HUES48 (cell line): ENCODE results near the gene SCG2.
A peak's percentile ranks its signal among the peaks of the same experiment; 100 is the strongest.

Experiments
- H3K27ac ChIP-seq: one replicate; pipeline ENCODE4 v1.7.0; 2013; ENCODE audit warnings: low read depth, low read length, inconsistent platforms
- H3K27me3 ChIP-seq: 2 replicates; pipeline ENCODE4 v1.6.1; 2013; ENCODE audit warnings: mild to moderate bottlenecking, low read length; ENCODE audit not compliant: control insufficient read depth, insufficient read depth
- H3K36me3 ChIP-seq: 2 replicates; pipeline ENCODE4 v1.6.1; 2013; ENCODE audit warnings: low read length; ENCODE audit not compliant: control insufficient read depth, insufficient read depth
- H3K4me1 ChIP-seq: 2 replicates; pipeline ENCODE4 v1.6.1; 2013; ENCODE audit warnings: mild to moderate bottlenecking, low read length; ENCODE audit not compliant: control insufficient read depth, insufficient read depth
- H3K4me3 ChIP-seq: 2 replicates; pipeline ENCODE4 v1.5.1; 2013; ENCODE audit warnings: mild to moderate bottlenecking, low read depth, low read length
- H3K9ac ChIP-seq: 2 replicates; pipeline ENCODE4 v1.6.1; 2013; ENCODE audit warnings: mild to moderate bottlenecking, low read depth, low read length, moderate library complexity
- H3K9me3 ChIP-seq: 2 replicates; pipeline ENCODE4 v1.6.1; 2013; ENCODE audit warnings: low read length; ENCODE audit not compliant: control insufficient read depth, insufficient read depth

SCG2 gene, protein sequence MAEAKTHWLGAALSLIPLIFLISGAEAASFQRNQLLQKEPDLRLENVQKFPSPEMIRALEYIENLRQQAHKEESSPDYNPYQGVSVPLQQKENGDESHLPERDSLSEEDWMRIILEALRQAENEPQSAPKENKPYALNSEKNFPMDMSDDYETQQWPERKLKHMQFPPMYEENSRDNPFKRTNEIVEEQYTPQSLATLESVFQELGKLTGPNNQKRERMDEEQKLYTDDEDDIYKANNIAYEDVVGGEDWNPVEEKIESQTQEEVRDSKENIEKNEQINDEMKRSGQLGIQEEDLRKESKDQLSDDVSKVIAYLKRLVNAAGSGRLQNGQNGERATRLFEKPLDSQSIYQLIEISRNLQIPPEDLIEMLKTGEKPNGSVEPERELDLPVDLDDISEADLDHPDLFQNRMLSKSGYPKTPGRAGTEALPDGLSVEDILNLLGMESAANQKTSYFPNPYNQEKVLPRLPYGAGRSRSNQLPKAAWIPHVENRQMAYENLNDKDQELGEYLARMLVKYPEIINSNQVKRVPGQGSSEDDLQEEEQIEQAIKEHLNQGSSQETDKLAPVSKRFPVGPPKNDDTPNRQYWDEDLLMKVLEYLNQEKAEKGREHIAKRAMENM

DNA sequence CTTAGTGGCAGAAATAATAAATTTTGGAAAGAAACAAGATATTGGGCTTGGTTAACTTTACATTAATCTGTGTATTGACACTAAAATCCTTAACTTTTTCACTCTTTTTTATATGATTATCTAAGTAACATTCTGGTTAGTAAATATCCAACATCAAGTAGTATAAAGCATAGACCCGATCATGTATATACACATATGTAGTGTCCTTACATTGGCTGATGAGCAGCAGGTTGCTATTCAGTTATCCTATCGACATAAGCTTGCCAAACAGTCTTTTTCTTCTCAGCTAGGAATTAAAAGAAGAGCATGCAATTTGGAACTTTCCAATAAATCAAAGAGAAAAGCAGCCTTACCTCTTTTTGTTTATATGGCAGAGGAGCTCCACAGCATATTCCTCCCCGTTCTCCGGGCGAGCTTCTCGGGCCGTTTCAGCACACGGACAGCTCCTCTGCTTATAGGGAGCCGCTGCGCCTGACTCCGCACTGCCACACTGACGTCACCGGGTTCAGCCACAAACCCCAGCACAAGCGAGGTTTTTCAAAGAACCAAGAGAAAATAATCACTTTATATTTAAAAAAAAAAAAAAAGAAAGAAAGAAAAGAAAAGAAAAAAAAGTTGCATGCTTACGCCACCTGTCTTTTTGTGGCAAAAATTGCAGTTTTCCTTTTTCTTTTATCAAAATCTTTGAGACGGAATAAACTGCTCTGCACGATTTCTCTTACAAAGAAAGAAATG lies at the start of gene SCG2:
SCG2 (minus strand) TSS at position 430 of the 735 bp plus-strand sequence. CDS start 3,079 bp downstream, outside the sequence.
- peaks cover 3% of the 10 kb centered on the region; the same call in 1 of the 2 replicates for H3K4me1 ChIP-seq
- no peak within 1 kb of the TSS; the same call in 1 of the 2 replicates for H3K4me3 ChIP-seq

DNA sequence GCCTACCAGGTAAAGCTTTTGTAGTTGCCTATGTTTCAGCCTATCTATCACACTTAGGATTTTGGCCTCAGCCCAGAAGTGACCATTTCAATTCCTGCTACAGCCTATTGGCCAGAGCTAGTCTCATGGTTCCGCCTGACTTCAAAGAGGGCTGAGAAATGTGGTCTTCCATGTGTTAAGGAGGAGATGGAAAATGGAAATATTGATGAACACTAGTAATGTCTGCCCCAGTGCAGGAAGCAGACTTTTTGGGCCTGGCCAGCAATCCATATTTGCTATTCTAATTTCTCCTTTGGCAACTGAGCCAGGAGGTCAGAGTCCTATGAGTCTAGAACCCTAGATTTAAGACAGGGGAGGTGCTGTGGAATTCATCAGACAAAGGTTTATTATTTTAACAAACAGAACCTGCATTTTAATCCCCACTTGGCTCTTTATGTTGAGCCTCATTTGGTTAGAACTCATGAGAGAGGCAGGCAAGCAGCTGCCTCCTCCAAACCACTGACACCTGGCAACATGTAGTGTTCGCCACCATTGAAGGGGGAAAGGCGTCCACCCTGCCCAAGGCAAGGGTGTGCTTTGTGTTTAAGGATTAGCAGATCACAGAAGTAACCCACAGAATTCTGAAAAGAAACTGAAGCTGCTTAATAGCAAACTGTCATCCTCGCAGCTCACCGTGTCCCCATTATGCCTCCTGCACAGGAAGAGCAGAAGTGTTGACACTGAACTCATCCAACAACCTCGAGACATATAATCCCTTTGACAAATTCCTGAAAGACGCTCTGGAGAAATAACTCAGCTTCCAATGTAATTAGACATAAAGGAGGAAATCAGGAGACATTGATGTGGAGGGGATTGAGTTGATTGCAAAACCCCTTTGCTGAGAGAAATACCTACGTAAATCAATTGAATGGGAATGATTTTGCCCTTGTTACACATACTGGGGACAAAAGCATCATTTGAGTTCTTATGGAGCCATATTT lies 47.7 kb upstream of the SCG2 start:
- no peak overlapping the region for H3K27ac ChIP-seq

More for the DNA sequence above, at the start of gene SCG2:
- Histone ChIP-seq H3K9ac (no peak within 1 kb of the TSS), H3K27ac (no peak within 1 kb of the TSS), H3K27me3 (no peaks in the 10 kb centered on the region), H3K36me3 (no peaks in the 10 kb centered on the region), H3K9me3 (no peaks in the 10 kb centered on the region)

DNA sequence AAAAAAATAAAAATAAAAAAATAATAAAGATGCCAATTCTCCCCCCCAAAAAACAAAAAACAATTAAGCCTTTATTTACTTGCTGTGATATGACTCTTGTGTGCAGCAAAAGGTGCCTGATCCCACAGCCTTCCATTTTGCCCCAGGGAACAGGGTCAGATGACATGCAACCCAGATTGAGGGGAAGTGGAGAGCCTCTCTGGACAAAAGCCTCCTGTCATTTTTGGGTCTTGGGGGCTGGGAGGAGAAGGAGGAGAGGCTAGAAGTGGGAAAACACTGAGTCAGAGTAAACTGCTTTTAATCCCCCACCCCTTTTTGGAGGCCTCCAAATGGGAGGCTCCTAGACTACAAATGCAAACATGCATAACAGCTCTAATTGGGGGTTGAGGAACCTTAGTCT lies 46.6 kb upstream of the SCG2 start:
- Histone ChIP-seq H3K9ac (no peak overlapping the region), H3K27ac (no peak overlapping the region), H3K4me3 (no peak overlapping the region), H3K9me3 (no peaks in the 10 kb centered on the region), H3K36me3 (no peaks in the 10 kb centered on the region), H3K4me1 (peaks cover 12% of the 10 kb centered on the region), H3K27me3 (no peaks in the 10 kb centered on the region)

More for the DNA sequence above, 47.7 kb upstream of the SCG2 start:
- Histone ChIP-seq H3K9ac (no peak overlapping the region), H3K27me3 (no peaks in the 10 kb centered on the region), H3K36me3 (no peaks in the 10 kb centered on the region), H3K4me1 (peaks cover 12% of the 10 kb centered on the region), H3K4me3 (no peak overlapping the region), H3K9me3 (no peaks in the 10 kb centered on the region)

DNA sequence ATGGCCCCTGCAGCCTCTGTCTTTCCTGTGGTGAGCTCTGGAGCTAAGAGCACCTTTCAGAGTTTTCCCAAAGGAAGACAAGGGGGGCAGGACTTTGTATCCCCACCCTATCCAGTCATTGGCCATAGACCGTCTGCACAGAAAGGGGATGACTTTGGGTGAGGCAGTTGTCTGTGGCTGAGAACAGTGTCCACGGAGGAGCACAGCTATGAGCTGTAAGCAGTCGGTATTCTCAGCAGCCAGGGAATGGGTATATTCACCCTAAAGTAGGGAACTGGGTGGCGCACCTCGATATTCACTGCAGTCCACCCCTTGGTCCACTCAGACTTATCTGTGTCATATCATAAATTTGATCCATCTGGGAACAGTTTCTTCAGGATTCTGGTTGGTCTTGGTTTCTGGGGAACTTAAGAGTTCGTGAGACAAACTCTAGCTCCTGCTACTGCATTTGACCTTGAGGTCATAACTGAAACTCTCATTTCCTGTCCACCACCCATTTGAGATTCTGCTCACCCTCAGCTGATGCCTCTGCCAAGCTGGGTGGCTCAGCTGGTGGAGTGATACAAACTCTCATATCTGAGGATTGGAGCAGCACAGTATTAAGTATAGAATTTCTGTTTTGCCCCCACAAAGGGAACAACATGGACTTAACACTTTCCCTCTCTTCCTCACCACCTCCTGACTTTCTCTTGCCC lies 45.2 kb upstream of the SCG2 start:
- peaks cover 22% of the 10 kb centered on the region for H3K4me1 ChIP-seq
- H3K9ac ChIP-seq, result no peak overlapping the region
- no peaks in the 10 kb centered on the region for H3K27me3 ChIP-seq
- H3K27ac ChIP-seq, result no peak overlapping the region
- no peaks in the 10 kb centered on the region for H3K36me3 ChIP-seq
- H3K4me3 ChIP-seq, result no peak overlapping the region
- H3K9me3 ChIP-seq, result no peaks in the 10 kb centered on the region

DNA sequence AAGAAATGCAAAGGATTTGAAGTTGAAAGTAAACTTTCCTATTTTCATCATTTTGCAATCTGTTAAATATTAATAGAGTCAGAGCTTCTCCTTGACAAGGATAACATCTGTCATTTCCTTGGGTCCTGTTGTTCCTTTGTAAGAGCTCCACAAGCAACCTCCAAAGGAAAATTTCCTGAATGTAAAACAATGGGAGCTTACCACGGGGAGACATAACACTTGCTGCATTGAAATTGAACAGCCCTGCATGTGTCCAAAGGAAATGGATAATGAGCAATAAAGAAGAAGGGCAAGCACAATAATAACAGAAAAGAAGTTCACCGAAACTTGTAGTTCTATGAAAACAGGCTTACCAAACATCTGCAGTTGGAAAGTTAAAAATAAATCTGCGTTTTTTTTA lies 42.0 kb upstream of the SCG2 start:
- peak overlapping the region; percentile 66 for H3K27ac ChIP-seq
- no peak overlapping the region for H3K4me3 ChIP-seq
- no peaks in the 10 kb centered on the region for H3K27me3 ChIP-seq
- peaks cover 22% of the 10 kb centered on the region for H3K4me1 ChIP-seq
- no peak overlapping the region for H3K9ac ChIP-seq
- H3K9me3 ChIP-seq, result 0 out of 2 replicates have a peak, but pooled peaks cover 4% of the 10 kb centered on the region
- H3K36me3 ChIP-seq, result no peaks in the 10 kb centered on the region

DNA sequence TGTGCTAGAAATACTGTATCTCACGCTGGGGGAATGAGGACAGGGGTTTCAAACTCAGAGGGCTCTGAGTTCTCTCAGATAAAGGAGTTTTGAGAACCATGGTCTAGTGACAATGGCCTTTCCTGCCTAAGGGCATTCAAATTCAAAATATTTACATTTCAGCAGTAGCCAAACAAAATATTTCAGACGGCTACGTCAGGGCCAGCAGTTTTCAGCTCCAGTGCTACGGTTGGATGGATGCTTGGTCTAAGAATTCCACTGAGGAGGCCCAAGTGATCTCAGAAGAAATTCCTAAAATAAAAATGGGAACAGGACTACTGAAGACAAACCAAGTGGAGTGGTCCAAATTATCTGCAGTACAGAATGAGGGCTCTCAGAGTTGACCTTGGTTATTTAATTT lies 41.1 kb upstream of the SCG2 start:
- Histone ChIP-seq H3K9ac (no peak overlapping the region), H3K27ac (peak overlapping the region; percentile 66)

DNA sequence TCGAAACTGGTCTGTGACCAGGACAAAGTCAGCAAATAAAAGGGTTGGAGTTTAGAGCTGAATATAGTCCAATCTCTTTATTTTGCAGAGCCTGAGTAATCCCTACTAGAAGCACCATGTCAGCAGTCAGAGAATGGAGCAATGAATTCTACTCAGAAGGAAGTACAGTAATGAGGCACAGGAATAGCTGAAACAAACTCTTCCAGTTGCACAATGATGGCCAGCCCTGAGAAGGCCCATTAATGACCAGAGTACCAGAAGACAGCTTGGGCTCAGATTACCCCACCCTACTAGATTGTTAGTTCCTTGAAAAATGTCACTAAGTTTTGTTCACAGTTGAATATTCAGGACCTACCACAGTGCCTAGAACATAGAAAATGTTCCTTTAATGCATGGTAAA lies 40.3 kb upstream of the SCG2 start:
- Histone ChIP-seq H3K27me3 (no peaks in the 10 kb centered on the region), H3K9me3 (0 out of 2 replicates have a peak, but pooled peaks cover 6% of the 10 kb centered on the region), H3K27ac (no peak overlapping the region), H3K36me3 (no peaks in the 10 kb centered on the region), H3K9ac (no peak overlapping the region), H3K4me1 (peaks cover 22% of the 10 kb centered on the region), H3K4me3 (no peak overlapping the region)

More for the DNA sequence above, 41.1 kb upstream of the SCG2 start:
- peaks cover 22% of the 10 kb centered on the region for H3K4me1 ChIP-seq
- no peak overlapping the region for H3K4me3 ChIP-seq
- no peaks in the 10 kb centered on the region for H3K36me3 ChIP-seq
- H3K27me3 ChIP-seq, result no peaks in the 10 kb centered on the region
- H3K9me3 ChIP-seq, result 0 out of 2 replicates have a peak, but pooled peaks cover 6% of the 10 kb centered on the region

DNA sequence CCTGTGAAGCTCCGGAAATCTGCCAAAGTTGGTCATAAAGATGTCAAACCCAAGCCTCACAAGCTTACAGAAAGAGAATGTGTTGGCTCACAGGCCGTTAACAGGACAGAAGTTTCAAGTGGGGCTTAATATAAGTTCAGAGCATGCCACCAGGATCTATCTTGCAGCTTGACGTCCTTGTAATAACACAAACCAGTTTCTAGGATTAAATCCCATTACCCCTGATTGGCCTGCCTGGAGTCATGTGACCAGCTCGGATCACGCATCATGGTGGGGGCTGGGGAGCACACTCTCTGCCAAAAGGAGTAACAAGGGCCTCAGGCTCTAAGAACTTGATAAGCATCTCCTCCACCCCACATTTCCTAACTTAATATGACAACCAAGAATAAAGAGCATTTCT lies 38.9 kb upstream of the SCG2 start:
- H3K27me3 ChIP-seq, result no peaks in the 10 kb centered on the region

DNA sequence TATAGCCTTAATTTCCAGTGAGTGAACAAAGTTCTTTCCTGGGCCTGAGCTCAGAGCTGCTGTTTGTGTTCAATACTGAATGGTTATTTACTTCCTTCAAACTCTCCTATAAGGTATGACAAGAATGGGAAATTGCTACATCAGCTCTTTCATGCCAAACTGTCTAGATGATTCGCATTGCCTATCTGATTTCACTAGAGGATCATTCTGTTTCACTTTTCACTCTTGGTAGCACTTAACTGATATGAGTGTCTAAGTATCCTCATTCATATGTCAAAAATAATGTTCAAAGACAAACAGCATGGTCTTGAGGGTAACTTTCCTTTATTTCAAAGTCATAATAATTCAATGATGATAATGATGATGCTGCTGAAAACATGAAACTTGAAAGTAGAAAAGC lies 32.9 kb upstream of the SCG2 start:
- no peaks in the 10 kb centered on the region for H3K36me3 ChIP-seq
- no peaks in the 10 kb centered on the region for H3K27me3 ChIP-seq
- no peak overlapping the region for H3K27ac ChIP-seq
- H3K9me3 ChIP-seq, result 0 out of 2 replicates have a peak, but pooled peaks cover 6% of the 10 kb centered on the region
- H3K4me3 ChIP-seq, result no peak overlapping the region
- H3K4me1 ChIP-seq, result no peaks in the 10 kb centered on the region
- H3K9ac ChIP-seq, result no peak overlapping the region

More for the DNA sequence above, 38.9 kb upstream of the SCG2 start:
- peaks cover 13% of the 10 kb centered on the region for H3K4me1 ChIP-seq
- 0 out of 2 replicates have a peak, but pooled peaks cover 6% of the 10 kb centered on the region for H3K9me3 ChIP-seq
- no peak overlapping the region for H3K9ac ChIP-seq
- H3K27ac ChIP-seq, result no peak overlapping the region
- no peak overlapping the region for H3K4me3 ChIP-seq
- no peaks in the 10 kb centered on the region for H3K36me3 ChIP-seq
